GM21619 (cell line): ENCODE data around the gene NEDD8.

Experiments
- ATAC-seq: cut with Tn5 transposase; IDR thresholded peaks from one replicate; pipeline ENCODE4 v1.9.1; 2021; ENCODE audit not compliant: unreplicated experiment

Gene NEDD8

DNA sequence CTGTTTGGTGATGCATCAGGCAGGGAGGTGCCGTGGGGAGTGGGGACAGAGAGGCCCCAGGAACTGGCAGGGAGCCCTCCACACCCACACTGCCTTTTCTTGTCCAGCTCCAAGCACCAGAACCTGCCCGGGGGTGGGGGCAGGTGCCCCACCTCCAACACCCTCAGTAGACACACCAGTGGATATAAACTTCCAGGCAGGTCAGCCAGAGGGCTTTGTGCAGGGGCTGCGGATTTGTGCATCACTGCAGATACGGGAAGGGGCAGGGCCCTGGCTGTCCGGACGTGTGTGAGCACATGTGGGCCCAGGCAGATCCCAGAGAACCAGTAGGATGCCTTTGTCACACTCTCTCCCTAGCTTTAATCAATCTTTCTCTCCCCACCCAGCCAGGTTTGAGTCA is 32.1 kb upstream of the NEDD8 start:
- no peak for ATAC-seq

- no peak for ATAC-seq
These were observed 31.7 kb upstream of the NEDD8 start for GRCh38 chr14:24263848-24264247.

- no peak for ATAC-seq
These were observed 30.9 kb upstream of the NEDD8 start, which contains the start of gene TGM1 for GRCh38 chr14:24262821-24263733. TGM1 (minus strand) TSS chr14:24263177; CDS start chr14:24262352, 825 bp downstream.

GRCh38 chr14:24261969-24262327 is 29.8 kb upstream of the NEDD8 start:
- no peak for ATAC-seq

- ATAC-seq, result no peak
These were observed 29.2 kb upstream of the NEDD8 start for GRCh38 chr14:24261256-24261968.

- ATAC-seq, result no peak
These were observed 28.6 kb upstream of the NEDD8 start for GRCh38 chr14:24260780-24261157.

DNA sequence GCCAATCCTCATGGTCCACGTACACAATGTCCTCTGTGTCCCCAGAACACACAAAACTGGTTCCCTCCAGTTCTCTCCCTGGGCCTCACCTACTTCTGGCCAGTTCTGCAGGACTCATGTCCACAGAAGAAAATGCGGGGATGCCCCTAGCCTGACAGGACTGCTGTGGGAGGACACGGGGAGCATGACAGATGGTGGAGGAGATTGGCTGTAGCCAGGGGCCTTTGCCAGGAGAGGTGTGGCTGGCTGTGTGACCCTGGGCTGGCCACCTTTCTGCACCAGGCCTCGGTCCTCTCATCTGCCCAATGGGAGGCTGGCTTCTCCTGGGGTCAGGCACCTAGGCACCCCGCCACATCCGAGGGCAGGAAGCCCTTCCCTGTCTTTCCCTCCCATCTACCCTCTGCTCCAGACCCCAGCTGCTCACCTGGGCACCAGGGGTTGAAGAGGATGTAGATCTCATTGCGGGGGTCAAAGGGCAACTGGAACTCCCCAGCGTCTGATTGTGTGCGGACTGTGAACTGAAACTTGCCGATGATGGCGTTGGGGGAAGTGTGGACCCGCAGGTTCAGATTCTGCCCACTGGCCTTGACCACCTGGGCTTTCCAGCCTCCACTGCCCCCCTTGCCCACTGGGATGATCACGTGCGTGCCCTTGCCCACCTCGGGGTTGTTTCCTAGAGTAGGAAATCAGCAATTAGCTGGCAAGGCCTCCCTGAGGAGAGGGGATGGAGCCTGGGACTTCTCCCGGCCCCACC is 28.0 kb upstream of the NEDD8 start:
- ATAC-seq, result no peak

GRCh38 chr14:24259282-24260025 is 27.3 kb upstream of the NEDD8 start:
- ATAC-seq, result no peak

GRCh38 chr14:24258548-24259265 is 26.5 kb upstream of the NEDD8 start:
- ATAC-seq, result no peak

DNA sequence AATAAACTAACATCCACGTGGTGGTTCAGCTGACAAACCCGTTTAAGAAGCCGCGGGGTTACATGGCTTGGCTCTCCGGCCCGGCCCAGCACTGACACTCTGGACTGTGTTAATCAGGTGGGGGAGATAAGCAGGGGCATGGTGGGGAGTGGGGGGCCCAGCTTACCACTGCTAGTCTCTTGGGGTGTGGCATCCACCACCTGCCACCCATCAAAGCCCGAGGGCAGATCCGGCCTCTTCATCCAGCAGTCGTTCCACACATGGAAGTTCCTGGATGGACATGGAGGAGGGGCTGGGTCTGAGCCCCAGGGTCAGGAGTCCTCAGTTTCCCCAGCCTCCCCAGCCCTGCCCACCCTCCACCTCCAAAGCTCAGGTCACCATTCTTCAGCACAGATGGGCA is 26.0 kb upstream of the NEDD8 start:
- ATAC-seq, result no peak

GRCh38 chr14:24256960-24257359 is 24.8 kb upstream of the NEDD8 start:
- no peak for ATAC-seq

- ATAC-seq, result no peak
These were observed 24.0 kb upstream of the NEDD8 start for GRCh38 chr14:24255931-24256711.

DNA sequence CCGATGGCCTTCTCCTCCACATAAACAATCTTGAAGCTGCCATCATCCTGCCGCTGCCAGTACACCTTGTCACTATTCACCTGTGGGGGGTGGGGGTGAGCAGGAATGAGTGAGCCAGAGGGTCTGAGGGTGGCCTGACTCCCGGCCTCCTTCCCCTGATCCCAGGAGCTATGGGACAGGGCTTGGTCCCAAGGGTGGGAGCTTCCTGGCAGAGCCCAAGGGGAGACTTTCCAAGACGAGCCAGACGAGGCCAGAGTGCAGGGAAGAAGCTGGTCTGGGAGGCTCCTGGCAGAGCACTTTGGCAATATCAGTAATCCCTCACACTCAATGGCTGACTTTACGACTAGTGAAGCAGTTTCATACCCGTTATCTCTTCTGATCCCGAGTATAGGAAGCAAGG is 23.3 kb upstream of the NEDD8 start:
- ATAC-seq, result no peak

DNA sequence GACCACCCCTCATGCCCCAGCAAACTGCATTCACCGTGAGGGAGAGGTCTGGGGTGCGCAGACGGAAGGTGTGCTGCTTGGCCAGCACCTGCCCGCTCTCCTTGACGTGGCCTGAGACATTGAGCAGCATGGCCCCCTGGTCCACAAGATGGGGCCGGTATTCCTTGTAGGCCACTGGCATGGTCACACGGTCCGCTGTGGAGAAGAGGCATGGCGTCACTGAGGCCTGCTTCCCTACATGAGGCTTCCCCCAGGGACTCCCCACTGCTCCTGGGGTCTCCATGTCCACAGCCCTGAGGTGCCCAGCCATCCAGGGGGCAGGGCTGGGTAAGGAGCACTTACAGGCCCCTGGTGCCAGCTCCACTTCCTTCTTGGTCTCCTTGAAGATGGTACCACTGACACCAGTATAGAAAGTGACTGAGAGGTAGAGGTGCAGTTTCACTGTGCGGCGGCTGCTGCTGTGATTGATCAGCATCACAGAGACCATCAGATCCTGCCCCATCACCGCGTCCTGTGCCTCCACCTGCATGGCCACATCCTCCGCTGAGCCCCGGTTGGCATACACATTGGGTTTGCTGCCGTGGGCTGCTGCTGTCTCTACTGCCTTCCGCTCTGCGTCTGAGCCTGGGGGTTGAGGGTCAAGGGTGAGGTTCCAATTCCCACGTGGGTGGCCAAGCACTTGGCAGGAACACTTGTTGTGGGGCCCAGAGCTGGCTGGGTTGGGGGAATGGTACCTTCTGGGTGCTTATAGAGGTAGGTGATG is 22.6 kb upstream of the NEDD8 start:
- ATAC-seq, result no peak

DNA sequence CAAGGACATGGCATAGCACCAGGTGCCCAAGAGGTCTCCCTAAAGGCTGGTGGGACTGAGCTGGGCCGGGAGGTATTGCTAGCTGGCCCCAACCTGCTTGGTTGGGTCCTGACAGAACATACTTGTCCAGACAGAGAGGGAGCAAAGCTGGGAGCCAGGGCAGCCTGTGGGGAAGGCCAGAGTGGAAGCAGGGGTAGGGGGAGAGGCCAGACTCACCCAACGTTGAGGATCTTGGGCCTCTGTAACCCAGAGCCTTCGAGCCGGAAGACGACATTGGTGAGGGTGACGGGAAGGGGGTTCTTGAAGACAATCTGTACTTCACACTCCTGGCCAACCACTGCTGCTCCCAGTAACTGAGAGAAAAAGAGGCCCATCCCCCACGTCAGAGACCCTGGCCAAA is 21.8 kb upstream of the NEDD8 start:
- no peak for ATAC-seq

- ATAC-seq, result no peak
These were observed 20.3 kb upstream of the NEDD8 start for GRCh38 chr14:24252289-24253124.

DNA sequence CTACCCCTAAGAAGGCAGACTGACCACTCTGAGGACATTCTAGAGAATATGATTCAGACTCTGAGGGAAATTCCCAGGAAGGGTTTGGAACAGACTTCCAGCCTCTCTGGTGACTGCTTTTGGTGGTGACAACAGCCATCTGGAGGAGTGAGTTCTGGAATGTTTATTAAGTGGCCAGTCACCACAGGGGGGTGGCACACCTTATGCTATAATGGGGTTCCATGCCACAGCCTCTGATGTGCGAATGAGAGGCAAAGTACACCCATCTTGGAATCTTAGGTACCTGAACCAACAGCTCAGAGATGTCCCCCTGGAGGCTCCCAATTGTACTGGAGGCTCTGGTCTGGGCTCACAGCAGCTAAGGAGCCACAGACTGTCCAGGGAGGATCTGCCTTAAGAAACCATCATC is 19.7 kb upstream of the NEDD8 start:
- no peak for ATAC-seq

- no peak for ATAC-seq
These were observed 18.2 kb upstream of the NEDD8 start for GRCh38 chr14:24250354-24250753.
